Common myeloid progenitor, CD34-positive (primary cell): ENCODE results near the gene TTC28.

ENCODE experiments used
- CTCF ChIA-PET: fragments of 350-600 bp; sonication (Branson Sonifier 250); formaldehyde crosslinking; loops from one replicate; lab custom pipeline; 2021; ENCODE audit warnings: antibody characterized with exemption; lab: Charles Lee
- POLR2A ChIA-PET: fragments of 350-600 bp; sonication (Branson Sonifier 250); formaldehyde crosslinking; loops from one replicate; lab custom pipeline; 2021; ENCODE audit warnings: antibody characterized with exemption; lab: Charles Lee
- DNase-seq, 3 donors: peaks; one replicate each; pipeline versions ENCODE4 v3.0.0 to v3.0.0-alpha.2; 2013
- H3K27ac ChIP-seq, 2 experiments: 1 replicate in 1 of 2; 2 replicates in 1 of 2; pipeline ENCODE4 v1.7.0; 2013; ENCODE audit warnings: inconsistent platforms in 2 of 2, low read length in 2 of 2, mild to moderate bottlenecking in 2 of 2, low read depth in 1 of 2, moderate library complexity in 1 of 2; ENCODE audit not compliant: severe bottlenecking in 2 of 2, insufficient read depth in 1 of 2, poor library complexity in 1 of 2
- H3K27me3 ChIP-seq, 5 experiments: replicated peaks in 2 of 5; 1 replicate in 3 of 5; 2 replicates in 2 of 5; pipeline versions ENCODE4 v1.6.1 to v1.7.0; 2013; ENCODE audit warnings: low read length in 4 of 5, mild to moderate bottlenecking in 2 of 5, moderate library complexity in 2 of 5, inconsistent platforms in 1 of 5; ENCODE audit not compliant: insufficient read depth in 5 of 5, control insufficient read depth in 4 of 5
- H3K36me3 ChIP-seq, 4 experiments: 1 replicate in 2 of 4; 2 replicates in 2 of 4; pipeline versions ENCODE4 v1.6.1 to v1.7.0; 2013; ENCODE audit warnings: low read length in 3 of 4, control low read depth in 1 of 4, mild to moderate bottlenecking in 1 of 4; ENCODE audit not compliant: control insufficient read depth in 4 of 4, insufficient read depth in 4 of 4
- H3K4me1 ChIP-seq, 4 experiments: 1 replicate in 3 of 4; 2 replicates in 1 of 4; pipeline versions ENCODE4 v1.6.1 to v1.7.1; 2013; ENCODE audit warnings: low read length in 3 of 4, mild to moderate bottlenecking in 3 of 4, control low read depth in 1 of 4, inconsistent platforms in 1 of 4, moderate library complexity in 1 of 4; ENCODE audit not compliant: control insufficient read depth in 4 of 4, insufficient read depth in 4 of 4; ENCODE audit errors: control extremely low read depth in 1 of 4
- H3K4me3 ChIP-seq, 7 experiments: 1 replicate in 4 of 7; 2 replicates in 3 of 7; pipeline versions ENCODE4 v1.5.1 to v1.7.0; 2013; ENCODE audit warnings: mild to moderate bottlenecking in 7 of 7, low read length in 6 of 7, moderate library complexity in 6 of 7, inconsistent platforms in 2 of 7, low read depth in 2 of 7, control low read depth in 1 of 7; ENCODE audit not compliant: insufficient read depth in 4 of 7, control insufficient read depth in 1 of 7; ENCODE audit errors: extremely low read depth in 1 of 7
- H3K9me3 ChIP-seq, 5 experiments: 1 replicate in 4 of 5; 2 replicates in 1 of 5; pipeline versions ENCODE4 v1.6.1 to v1.7.1; 2013; ENCODE audit warnings: low read length in 4 of 5, mild to moderate bottlenecking in 2 of 5, inconsistent platforms in 1 of 5, low read depth in 1 of 5, moderate library complexity in 1 of 5; ENCODE audit not compliant: control insufficient read depth in 4 of 5, insufficient read depth in 2 of 5; ENCODE audit errors: control extremely low read depth in 1 of 5
- WGBS: methylation state at CpG from one replicate; pipeline ENCODE4 v1.1.5; 2013; ENCODE audit not compliant: insufficient coverage; 5-methylcytosine and 5-hydroxymethylcytosine counted together

TTC28 gene

DNA sequence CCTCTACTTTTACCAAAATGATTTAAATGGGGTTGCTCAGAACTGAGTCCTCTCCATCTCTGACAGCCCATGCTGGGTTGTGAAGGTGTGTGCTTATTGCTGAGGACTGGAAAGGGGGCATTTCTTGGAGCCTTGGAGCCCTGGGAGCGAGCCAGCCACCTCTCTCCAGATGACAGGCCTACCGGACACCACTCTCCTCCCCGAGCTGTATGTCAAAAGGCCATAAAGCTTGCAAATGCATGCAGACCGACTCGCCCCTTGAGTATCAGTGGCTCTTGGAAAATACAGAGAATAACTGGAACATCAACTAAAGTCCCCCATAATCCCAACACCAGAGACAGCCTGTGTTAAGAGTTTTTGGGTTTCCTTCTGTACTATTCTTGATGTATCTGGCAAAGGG lies 692.7 kb downstream of the TTC28 start:
- ChIA-PET CTCF (no interaction called here), POLR2A (no interaction called here)
- Histone ChIP-seq H3K4me1 (peaks cover 0 to 15% (median 12%) of the 10 kb centered on the region in 4 experiments), H3K9me3 (no peaks in the 10 kb centered on the region), H3K27me3 (no peaks in the 10 kb centered on the region), H3K4me3 (no peak overlapping the region), H3K27ac (no peak overlapping the region), H3K36me3 (peaks cover 0 to 11% (median 7%) of the 10 kb centered on the region in 4 experiments)
- WGBS = 93% methylated on average over 3 of the region's 5 CpGs
- no peak for DNase-seq

DNA sequence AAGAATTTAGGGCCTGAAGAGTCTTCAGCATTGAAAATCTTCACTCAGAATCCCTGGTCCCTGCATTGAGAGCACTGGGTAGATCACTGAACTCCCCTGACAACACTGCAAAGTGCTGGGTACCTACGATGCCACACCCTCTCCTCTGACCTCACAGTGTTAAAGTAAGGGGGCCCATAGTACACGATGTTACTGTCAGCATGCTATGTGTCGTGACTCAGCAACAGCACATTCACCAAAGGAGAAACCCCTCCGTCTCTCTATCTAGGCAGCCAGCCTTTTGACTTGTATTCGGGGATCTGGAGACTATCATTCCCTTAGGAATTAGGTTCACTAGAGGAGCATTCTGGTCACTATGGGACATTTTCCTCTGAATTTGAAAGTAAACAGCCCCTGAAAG lies 693.2 kb downstream of the TTC28 start:
- Histone ChIP-seq H3K27me3 (no peaks in the 10 kb centered on the region), H3K36me3 (peaks cover 0 to 11% (median 7%) of the 10 kb centered on the region in 4 experiments), H3K27ac (no peak overlapping the region), H3K4me3 (no peak overlapping the region), H3K4me1 (peaks cover 0 to 15% (median 12%) of the 10 kb centered on the region in 4 experiments), H3K9me3 (no peaks in the 10 kb centered on the region)
- WGBS = 89% methylated on average over 5 of the region's 5 CpGs
- ChIA-PET CTCF (no interaction called here), POLR2A (no interaction called here)
- DNase-seq = no peak

DNA sequence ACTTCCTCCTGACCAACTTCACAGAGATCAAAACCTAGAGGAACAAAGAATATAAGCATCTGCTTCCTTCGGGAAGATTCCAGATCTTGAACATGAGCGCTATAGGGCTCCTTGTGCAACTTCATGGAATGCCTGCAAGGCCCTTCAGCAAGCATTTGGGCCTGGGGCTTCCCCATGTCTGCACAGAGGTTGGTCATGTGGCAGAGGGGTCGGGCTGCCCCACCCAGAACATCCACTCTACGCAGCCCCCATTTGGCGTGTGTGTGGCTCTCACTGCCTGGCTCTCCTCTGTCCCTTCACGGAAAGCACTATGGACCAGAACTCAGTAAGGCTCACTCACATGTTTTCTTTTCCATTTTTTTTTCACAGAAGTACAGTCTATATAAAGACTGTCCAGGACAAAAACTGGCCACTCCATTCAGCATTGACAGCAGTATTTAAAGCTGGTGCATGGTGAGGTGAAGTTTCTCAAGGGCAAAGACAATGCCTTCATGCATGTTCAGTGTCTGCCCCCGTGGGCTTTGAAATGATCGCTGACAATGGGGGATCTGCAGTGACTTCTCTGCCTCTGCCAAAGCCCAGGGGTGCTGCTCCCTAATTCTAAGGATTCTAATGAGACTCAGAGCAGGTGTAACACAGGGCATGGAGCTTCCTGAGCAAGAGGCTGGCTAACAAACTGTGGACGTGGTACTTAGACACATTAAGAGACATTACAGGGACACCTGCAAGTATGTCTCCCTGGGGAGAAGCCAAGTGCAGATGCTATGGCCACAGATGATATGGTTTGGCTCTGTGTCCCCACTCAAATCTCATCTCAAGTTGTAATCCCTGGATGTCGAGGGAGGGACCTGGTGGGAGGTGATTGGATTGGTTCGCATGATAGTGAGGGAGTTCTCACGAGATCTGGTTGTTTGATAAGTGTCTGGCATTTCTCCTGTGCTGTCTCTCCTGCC lies 694.0 kb downstream of the TTC28 start:
- no peaks in the 10 kb centered on the region for H3K27me3 ChIP-seq
- no peak for DNase-seq
- WGBS = 100% methylated on average over 7 of the region's 12 CpGs
- H3K36me3 ChIP-seq = peaks cover 0 to 11% (median 7%) of the 10 kb centered on the region in 4 experiments
- H3K27ac ChIP-seq = no peak overlapping the region
- H3K9me3 ChIP-seq = no peaks in the 10 kb centered on the region
- H3K4me1 ChIP-seq = peaks cover 0 to 15% (median 12%) of the 10 kb centered on the region in 4 experiments
- CTCF ChIA-PET = no interaction called here
- POLR2A ChIA-PET = no interaction called here
- H3K4me3 ChIP-seq = no peak overlapping the region

DNA sequence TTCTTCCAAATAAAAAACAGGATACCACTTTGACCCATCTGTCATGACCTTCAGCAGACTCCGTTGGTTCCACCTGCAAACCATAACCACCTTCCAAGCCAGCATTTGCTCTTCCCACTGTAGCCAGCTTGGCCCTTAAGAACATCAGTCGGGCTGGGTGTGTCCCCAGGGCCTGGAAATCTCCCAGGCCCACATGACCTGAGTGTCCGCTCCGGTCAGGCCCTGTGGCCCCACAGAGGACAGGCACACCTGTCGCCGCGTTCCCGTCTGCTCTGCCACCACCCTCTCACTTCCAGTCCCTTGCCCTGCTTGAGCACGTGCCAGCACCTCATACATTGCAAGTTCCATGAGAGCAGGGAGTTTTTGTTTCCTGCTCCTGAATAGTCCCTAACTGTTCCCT lies 694.9 kb downstream of the TTC28 start:
- Histone ChIP-seq H3K4me3 (no peak overlapping the region), H3K36me3 (peaks cover 0 to 11% (median 5%) of the 10 kb centered on the region in 4 experiments), H3K27ac (no peak overlapping the region), H3K27me3 (no peaks in the 10 kb centered on the region), H3K4me1 (peaks cover 0 to 15% (median 12%) of the 10 kb centered on the region in 4 experiments), H3K9me3 (no peaks in the 10 kb centered on the region)
- ChIA-PET CTCF (no interaction called here), POLR2A (no interaction called here)
- no peak for DNase-seq
- WGBS = over 99% methylated on average over 9 of the region's 9 CpGs

DNA sequence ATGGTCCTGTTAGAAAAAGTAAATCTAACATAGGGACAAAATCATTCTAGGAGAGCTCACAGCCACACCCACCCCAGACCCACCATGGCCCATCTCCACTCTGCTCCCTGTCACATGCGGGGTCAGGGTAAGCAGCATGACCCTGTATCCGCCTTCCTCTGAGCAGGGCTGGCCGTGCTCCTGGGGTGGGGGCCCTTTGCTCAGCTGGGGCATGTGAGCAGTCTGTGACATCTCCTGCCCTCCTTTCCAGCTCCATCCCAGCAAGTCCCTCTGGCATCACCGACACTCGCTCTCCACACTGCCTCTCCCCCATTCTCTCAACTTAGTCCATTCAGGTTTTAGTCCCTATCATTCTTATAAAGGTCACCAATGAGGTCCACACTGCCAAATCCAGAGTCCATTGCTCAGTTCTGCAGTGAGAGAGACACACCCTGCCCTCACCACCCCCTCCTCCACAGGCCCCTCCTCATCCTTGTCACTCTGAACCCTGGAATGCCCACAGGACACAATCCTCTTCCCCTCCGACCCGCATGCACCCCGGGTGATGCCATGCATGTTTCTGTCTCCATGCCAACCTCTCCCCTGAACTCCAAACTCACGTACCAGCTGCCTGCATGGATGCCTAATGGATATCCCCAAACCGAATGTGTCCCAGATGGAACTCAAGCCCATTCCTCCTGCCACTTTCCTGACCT lies 695.5 kb downstream of the TTC28 start:
- WGBS = 89% methylated on average over 10 of the region's 10 CpGs
- H3K9me3 ChIP-seq = no peaks in the 10 kb centered on the region
- no peaks in the 10 kb centered on the region for H3K27me3 ChIP-seq
- peaks cover 0 to 11% (median 5%) of the 10 kb centered on the region in 4 experiments for H3K36me3 ChIP-seq
- DNase-seq = no peak
- no peak overlapping the region for H3K27ac ChIP-seq
- ChIA-PET POLR2A (interaction anchor here (0.6 kb wide), 1 partner anchor 1284 kb away, joined by 3 read pairs; no protein-coding TSS in a partner anchor), CTCF (interaction anchor here (0.8 to 1.9 kb wide), 3 partner anchors 10 to 98 kb away, joined by 4 to 6 read pairs (median 4); no protein-coding TSS in a partner anchor)
- H3K4me1 ChIP-seq = peaks cover 0 to 15% (median 12%) of the 10 kb centered on the region in 4 experiments
- H3K4me3 ChIP-seq = no peak overlapping the region

DNA sequence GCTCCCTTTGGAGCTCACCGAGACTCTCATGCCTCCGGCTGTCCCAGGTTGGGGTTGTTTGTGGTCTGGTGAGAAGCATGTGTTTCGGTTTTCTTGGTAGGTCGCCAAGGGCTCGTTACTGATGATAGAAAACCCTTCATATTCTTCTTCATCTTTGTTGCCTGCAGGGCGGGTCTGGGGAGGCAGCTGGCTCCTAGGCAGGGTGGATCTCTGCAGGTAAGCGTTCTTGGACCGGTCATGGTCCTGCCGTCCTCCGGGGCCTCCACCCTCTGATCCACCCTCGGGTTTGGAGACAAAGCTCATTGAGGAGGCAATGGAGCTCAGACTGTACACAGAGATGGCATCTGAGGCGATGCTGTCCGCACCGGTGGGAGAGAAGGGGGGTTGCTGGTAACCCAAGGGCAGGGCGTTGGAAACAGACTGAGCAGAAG lies 696.3 kb downstream of the TTC28 start:
- Histone ChIP-seq H3K27ac (no peak overlapping the region), H3K36me3 (peaks cover 0 to 11% (median 5%) of the 10 kb centered on the region in 4 experiments), H3K9me3 (no peaks in the 10 kb centered on the region), H3K4me1 (peaks cover 0 to 15% (median 12%) of the 10 kb centered on the region in 4 experiments), H3K27me3 (no peaks in the 10 kb centered on the region), H3K4me3 (no peak overlapping the region)
- POLR2A ChIA-PET = interaction anchor here (0.6 kb wide), 1 partner anchor 1284 kb away, joined by 3 read pairs; no protein-coding TSS in a partner anchor
- WGBS = 93% methylated on average over 14 of the region's 15 CpGs
- CTCF ChIA-PET = interaction anchor here (0.8 to 2.8 kb wide), 4 partner anchors 9 to 98 kb away, joined by 4 to 7 read pairs (median 5); no protein-coding TSS in a partner anchor
- no peak for DNase-seq
